IMR-90 (cell line): Measurements from ENCODE around the gene FLT3.

ENCODE experiments used
- BHLHE40 ChIP-seq: fragments of 150-350 bp; IDR thresholded peaks from 2 replicates; pipeline ENCODE4 v1.6.1; 2016; ENCODE audit warnings: mild to moderate bottlenecking, low read depth, low read length
- CEBPB ChIP-seq: IDR thresholded peaks from 2 replicates; pipeline ENCODE4 v1.6.1; 2012; ENCODE audit warnings: low read depth, low read length, improper control_type of control experiment
- MAFK ChIP-seq: IDR thresholded peaks from 2 replicates; pipeline ENCODE4 v1.6.1; 2012; ENCODE audit warnings: low read depth, low read length, improper control_type of control experiment
- MAZ ChIP-seq: IDR thresholded peaks from 2 replicates; pipeline ENCODE4 v1.6.1; 2012; ENCODE audit warnings: low read depth, mild to moderate bottlenecking, low read length, improper control_type of control experiment, moderate library complexity, borderline replicate concordance
- POLR2A ChIP-seq: IDR thresholded peaks from 2 replicates; pipeline ENCODE4 v1.6.1; 2012; ENCODE audit warnings: mild to moderate bottlenecking, low read depth, low read length
- RAD21 ChIP-seq: IDR thresholded peaks from 2 replicates; pipeline ENCODE4 v1.6.1; 2012; ENCODE audit warnings: low read length, improper control_type of control experiment
- RCOR1 ChIP-seq: IDR thresholded peaks from 2 replicates; pipeline ENCODE4 v1.6.1; 2012; ENCODE audit warnings: mild to moderate bottlenecking, low read length, improper control_type of control experiment; ENCODE audit not compliant: insufficient replicate concordance
- RFX5 ChIP-seq: IDR thresholded peaks from 2 replicates; pipeline ENCODE4 v1.8.0; 2012; ENCODE audit warnings: low read depth, mild to moderate bottlenecking, low read length, moderate library complexity
- SMC3 ChIP-seq: fragments of 150-350 bp; IDR thresholded peaks from 2 replicates; pipeline ENCODE4 v1.6.1; 2016; ENCODE audit warnings: low read depth, mild to moderate bottlenecking, antibody characterized with exemption, low read length, moderate library complexity
- TF ChIP-seq, protein P1 (sequence below): conservative IDR thresholded peaks from 2 replicates; pipeline ENCODE4 v1.5.1; 2012; ENCODE audit warnings: mild to moderate bottlenecking, low read depth, low read length, improper control_type of control experiment
- TF ChIP-seq, protein P2 (sequence below): fragments of 150-350 bp; IDR thresholded peaks from 2 replicates; pipeline ENCODE4 v1.6.1; 2016; ENCODE audit warnings: low read depth, mild to moderate bottlenecking, low read length, moderate library complexity, borderline replicate concordance

DNA sequence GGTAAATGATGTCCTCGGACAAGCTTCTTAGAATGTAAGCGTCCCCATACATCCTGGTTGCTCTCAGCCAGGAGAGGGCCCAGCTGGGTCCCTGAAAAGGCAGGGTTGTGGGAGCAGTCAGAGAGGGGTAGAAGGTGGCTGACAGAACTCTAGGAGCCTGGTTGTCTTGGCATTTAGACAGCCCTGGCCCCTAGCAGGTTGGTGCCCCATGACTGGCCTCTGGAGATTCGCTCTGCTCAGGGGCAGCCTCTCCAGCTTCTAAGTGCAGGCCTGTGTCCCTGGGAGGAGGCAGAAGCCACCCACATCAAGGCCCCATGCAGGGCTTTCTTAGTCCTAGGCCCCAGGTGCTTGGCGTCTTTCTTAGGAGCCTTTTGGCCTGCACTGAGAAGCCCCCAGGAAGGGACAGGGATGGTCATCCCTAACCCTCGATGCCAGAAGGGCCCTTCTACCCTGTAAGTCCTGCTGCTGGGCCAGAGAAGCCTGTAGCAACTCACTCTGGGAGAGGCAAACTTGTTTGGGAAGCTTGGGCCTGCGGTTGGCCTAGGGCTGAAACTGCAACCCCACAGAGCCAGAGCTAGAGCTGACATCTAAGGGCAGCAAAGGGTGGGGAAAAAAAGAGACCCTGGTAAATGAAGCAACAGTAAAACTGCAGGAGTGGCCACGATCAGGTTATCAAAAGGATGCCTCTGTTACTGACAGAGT lies 128.4 kb downstream of the FLT3 start:
- TF ChIP-seq, protein P1, sequence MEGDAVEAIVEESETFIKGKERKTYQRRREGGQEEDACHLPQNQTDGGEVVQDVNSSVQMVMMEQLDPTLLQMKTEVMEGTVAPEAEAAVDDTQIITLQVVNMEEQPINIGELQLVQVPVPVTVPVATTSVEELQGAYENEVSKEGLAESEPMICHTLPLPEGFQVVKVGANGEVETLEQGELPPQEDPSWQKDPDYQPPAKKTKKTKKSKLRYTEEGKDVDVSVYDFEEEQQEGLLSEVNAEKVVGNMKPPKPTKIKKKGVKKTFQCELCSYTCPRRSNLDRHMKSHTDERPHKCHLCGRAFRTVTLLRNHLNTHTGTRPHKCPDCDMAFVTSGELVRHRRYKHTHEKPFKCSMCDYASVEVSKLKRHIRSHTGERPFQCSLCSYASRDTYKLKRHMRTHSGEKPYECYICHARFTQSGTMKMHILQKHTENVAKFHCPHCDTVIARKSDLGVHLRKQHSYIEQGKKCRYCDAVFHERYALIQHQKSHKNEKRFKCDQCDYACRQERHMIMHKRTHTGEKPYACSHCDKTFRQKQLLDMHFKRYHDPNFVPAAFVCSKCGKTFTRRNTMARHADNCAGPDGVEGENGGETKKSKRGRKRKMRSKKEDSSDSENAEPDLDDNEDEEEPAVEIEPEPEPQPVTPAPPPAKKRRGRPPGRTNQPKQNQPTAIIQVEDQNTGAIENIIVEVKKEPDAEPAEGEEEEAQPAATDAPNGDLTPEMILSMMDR, result no peak
- TF ChIP-seq POLR2A (no peak), CEBPB (no peak), MAFK (no peak), MAZ (no peak), RFX5 (no peak), BHLHE40 (no peak), SMC3 (no peak), RAD21 (no peak), RCOR1 (no peak)
- TF ChIP-seq, protein P2, sequence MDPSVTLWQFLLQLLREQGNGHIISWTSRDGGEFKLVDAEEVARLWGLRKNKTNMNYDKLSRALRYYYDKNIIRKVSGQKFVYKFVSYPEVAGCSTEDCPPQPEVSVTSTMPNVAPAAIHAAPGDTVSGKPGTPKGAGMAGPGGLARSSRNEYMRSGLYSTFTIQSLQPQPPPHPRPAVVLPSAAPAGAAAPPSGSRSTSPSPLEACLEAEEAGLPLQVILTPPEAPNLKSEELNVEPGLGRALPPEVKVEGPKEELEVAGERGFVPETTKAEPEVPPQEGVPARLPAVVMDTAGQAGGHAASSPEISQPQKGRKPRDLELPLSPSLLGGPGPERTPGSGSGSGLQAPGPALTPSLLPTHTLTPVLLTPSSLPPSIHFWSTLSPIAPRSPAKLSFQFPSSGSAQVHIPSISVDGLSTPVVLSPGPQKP, result no peak
